GM21825 (cell line): ENCODE results near the gene ELOVL7.
A peak's percentile ranks its signal among the peaks of the same experiment; 100 is the strongest.
"Not testable (repeated sequence)": the region's sequence is repeated elsewhere in the genome, so short reads cannot be mapped to it uniquely, and the experiment has no call there.

Source experiments
- ATAC-seq: cut with Tn5 transposase; IDR thresholded peaks from one replicate; pipeline ENCODE4 v1.9.1; 2021; ENCODE audit warnings: mild to moderate bottlenecking, moderate library complexity; ENCODE audit not compliant: unreplicated experiment

ELOVL7 gene

GRCh38 chr5:60833520-60833919 lies 10.5 kb downstream of the ELOVL7 start:
- ATAC-seq = no peak

DNA sequence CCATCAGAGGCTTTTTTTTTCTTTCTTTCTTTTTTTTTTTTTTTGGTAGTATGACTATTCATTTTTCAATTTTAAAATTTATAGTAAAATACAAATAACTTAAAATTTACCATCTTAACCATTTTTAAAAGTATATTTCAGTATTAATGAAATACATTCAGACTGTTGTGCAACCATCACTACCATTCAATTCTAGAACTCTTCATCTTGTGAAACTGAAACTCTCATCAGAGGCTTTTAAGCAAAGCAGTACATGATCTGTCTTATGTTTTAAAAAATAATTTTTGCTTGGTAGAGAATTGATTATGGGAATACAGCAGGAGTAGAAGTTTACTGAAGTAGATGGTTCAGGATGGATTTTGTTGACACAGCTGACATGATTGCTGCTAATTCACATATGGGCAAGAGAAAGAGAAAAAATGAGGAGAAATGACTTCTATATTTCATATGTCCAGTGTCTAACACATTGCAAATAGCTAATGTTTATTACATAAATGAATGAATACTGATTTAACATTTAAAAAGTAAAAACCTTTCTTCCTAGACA lies 13.4 kb downstream of the ELOVL7 start:
- no peak for ATAC-seq

DNA sequence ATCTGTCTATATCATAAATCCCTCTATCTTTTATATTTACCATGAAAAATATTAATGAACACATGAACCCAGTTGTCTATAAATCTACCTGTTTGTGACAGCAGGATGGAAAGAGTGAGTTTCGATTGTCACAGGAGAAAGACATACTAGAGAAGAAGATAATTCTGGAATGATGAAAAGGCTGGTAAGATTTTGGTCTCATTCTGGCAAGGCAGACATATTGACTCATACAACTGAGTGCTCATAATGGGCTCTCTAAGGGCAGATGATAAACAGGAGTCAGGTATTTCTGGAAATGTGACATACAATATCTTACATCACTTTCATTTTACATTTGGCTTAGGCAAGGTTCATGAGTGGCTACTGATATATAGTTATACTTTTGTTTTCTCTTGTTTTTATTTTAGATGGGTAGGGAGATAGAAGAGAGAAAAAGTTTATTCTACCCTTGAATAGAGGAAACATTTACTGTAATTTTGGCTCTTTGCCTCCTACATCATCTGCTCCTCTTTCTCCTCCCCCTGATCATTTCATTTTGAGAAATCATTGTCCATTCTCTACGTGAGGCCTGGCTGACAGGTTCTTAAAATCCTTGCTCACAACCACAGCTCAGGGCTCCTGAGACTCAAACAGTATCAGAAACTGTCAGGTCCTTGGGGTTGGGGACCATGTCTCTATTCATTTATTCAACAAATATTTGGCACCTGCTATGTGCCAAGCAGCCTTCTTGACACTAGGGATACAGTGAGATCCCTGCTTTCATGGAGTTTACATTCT lies 14.4 kb downstream of the ELOVL7 start:
- no peak for ATAC-seq

- no peak for ATAC-seq
These were observed 16.9 kb downstream of the ELOVL7 start for GRCh38 chr5:60827201-60827600.

- ATAC-seq = peak; percentile 78
These were observed 17.4 kb downstream of the ELOVL7 start for GRCh38 chr5:60826653-60827052.

DNA sequence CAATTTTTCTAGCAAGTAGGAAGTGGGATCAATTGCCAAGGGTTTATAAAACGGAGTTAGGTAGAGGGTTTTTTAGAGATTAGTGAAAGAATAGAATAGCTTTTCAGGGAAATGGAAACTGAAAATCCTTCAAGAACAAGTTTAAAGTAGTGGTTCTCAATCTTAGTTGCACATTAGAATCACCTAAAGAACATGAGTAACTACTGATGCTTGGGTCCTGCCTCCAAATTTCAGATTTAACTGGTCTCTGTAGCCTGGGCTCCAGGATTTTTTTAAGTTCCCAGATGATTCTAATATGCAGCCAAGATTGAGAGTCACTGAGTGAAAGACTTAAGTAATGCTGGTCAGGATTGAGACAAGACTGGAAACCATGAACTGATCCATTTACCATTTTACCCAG lies 20.5 kb downstream of the ELOVL7 start:
- no peak for ATAC-seq

DNA sequence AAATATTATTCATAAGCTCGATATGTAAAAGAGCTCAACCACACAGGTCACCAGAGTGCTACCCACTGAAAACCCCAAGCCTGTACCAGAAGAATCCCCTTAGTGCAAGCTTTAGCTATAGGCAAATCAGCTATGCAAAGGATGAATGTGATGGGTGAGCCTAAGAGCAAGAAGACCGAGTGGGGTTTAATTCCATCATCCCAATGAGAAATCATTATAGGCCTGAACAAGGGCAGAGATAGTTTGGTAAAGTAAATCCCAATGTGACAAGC lies 21.8 kb downstream of the ELOVL7 start:
- peak; percentile 46 for ATAC-seq

- no peak for ATAC-seq
These were observed 22.4 kb downstream of the ELOVL7 start for GRCh38 chr5:60821488-60822284.

DNA sequence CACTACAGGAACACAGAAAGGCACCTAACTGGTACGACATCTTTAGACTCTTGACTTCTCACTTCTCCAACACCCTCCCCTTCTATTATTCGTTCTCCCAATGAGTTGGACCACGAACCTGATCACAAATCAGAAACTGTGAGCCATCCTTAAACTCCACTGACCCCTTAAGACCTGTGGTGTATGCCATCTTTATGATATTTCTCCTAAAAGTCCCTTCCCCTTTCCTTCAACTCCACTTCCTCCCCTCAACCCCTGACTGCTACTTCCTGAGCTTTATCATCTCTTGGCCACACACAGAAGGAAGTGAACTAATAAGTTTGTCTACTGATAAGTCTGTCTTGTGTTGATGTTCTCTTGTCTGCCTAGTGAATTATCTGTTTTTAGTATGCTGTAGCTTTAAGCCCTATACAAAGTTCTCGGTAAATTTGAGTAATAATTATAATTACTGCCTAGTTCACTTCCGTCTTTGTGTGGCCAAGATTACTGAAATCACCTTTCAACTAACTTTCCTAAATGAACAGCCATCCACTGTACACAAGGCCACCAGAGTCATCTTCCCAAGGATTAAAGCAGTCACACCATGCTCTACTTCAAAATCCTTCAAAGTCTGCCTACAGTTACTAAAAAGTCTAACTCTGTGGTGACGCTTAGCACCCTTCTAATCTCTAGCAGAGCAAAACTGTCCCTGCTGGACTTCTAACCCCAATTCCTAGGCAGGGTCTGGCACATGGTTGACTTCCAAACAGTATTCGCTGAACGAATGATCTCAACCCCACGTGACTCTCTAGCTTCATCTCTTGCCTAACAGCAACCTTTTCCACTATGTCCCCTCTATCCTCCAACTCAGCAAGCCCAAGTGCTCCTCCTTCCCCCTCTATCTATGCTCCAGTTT lies 23.2 kb downstream of the ELOVL7 start:
- ATAC-seq = no peak

- ATAC-seq = not testable (repeated sequence)
These were observed 27.9 kb downstream of the ELOVL7 start for GRCh38 chr5:60816138-60816537.

GRCh38 chr5:60814498-60814897 lies 29.6 kb downstream of the ELOVL7 start:
- ATAC-seq = no peak

GRCh38 chr5:60812426-60812825 lies 31.6 kb downstream of the ELOVL7 start:
- ATAC-seq = no peak

- peak; percentile 50 for ATAC-seq
These were observed 33.0 kb downstream of the ELOVL7 start for GRCh38 chr5:60811105-60811504.

- ATAC-seq = peak; percentile 85
These were observed 33.5 kb downstream of the ELOVL7 start for GRCh38 chr5:60810438-60811085.

DNA sequence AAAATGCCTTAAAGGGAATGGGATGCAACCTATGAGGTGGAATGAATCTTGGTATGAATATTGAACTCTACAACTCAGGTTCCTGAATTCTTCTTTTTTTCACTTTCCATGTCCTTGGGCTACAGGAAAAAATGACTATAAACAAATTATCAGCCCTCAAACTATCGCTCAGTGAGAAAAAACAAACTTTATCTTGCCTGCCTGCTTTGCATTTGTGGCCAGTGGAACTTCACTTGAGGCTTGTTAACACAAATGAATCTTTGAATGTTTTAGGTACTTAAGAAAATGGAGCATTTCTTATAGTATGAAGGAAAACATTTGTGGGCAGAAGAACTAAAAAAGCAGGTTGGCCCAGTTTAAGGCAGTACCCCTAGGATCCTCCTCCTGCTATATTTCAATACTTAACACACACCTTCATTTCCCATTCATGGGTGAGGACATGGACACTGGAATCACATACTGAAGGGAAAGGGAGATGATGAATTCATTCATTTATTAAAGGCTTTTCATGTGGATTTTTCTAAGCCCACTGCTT lies 34.1 kb downstream of the ELOVL7 start:
- ATAC-seq = no peak

DNA sequence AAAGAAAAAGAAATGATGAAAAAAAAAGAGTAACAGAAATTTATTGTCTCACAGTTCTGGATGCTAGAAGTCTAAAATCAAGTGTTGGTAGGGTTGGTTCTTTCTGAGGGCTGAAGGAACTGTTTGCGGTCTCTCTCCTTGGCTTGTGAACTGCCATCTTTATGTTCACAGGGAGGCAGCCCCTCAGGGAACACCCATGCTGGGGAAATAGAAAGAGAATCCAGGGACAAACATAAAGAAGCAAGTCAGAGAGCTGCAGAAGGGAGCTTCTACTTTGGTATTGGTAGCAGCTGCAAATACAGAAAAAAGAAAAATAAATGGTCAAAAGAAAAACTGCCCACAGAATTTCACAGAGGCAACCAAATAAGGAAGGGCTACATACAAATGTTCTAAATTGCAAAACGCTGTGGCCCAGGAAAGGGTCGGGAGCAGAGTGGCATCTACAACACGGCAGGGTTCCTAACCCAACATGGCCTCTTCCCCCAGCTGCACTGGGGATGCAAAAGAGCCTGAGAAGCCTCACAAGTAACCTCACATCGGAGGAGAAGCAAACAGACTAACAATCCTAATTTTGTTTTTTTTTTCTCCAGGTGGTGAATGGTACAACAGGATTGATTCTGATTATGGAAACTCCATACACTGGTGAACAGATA lies 37.4 kb downstream of the ELOVL7 start:
- ATAC-seq = no peak

GRCh38 chr5:60805463-60805862 lies 38.6 kb downstream of the ELOVL7 start:
- ATAC-seq = no peak

DNA sequence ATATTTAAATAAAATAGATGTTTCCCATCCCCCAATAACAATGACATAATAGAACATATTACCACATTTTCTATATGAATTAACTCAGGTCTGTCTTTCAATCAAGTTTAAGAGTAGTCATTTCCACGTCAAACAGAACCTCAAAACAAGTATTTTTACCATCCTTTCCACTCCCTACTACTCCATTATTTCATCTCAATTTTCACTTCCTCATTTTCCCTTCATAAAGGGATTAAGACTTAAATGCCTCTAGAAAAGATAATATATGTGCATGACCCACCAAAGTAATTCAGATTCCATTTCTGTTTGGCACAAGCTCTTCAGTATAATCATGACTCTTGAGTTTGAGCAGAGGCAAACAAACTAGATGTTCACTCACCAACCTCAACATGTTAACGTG lies 40.4 kb downstream of the ELOVL7 start:
- ATAC-seq = no peak

GRCh38 chr5:60802986-60803385 lies 41.1 kb downstream of the ELOVL7 start:
- ATAC-seq = no peak

GRCh38 chr5:60802226-60802625 lies 41.8 kb downstream of the ELOVL7 start:
- no peak for ATAC-seq
